HepG2 (cell line): ENCODE data around the gene BABAM2. TPM values are rescaled to one million over a fixed set of nuclear protein-coding genes. Genes with fewer than 3 reads are reported as not detected.

ENCODE experiments used
- ATAC-seq: fragments of 200-7000 bp; cut with Tn5 transposase; 3 replicates; pipeline ENCODE4 v1.9.1; 2020; ENCODE audit warnings: mild to moderate bottlenecking, moderate library complexity
- BruUV-seq: library from RNA; stranded (reverse); fragments of 400-500 nt; replicated peaks from 2 replicates; lab custom pipeline; 2021; lab: Mats Ljungman, UMichigan
- CTCF ChIA-PET: fragments of 300-600 bp; formaldehyde crosslinking; extraction: SDS; loops from one replicate; lab custom pipeline; 2021; ENCODE audit warnings: low total read pairs, inconsistent platforms, low intra/inter-chr PET ratio; lab: Yijun Ruan, JAX
- POLR2A ChIA-PET: fragments of 350-600 bp; sonication (Branson Sonifier 250); formaldehyde crosslinking; loops from one replicate; lab custom pipeline; 2020; ENCODE audit warnings: antibody characterized with exemption, inconsistent platforms; lab: Yijun Ruan, JAX
- DNase-seq: peaks from one replicate; pipeline ENCODE4 v3.0.0-alpha.2; 2015; ENCODE audit warnings: low spot score
- FAIRE-seq: peaks from 3 replicates; lab custom pipeline; 2011; peaks lifted over from hg19 to GRCh38; lab: Jason Lieb, UNC
- H2AFZ ChIP-seq: one replicate; pipeline ENCODE4 v1.6.1; 2011; ENCODE audit warnings: low read length, inconsistent platforms
- H3K27ac ChIP-seq: fragments of 300-600 bp; 3 replicates; pipeline ENCODE4 v1.8.0; 2011; ENCODE audit warnings: mixed run types, mild to moderate bottlenecking, mixed read lengths, low read length, inconsistent platforms; ENCODE audit not compliant: insufficient read depth; ENCODE audit errors: extremely low read length
- H3K27me3 ChIP-seq, 2 experiments: fragments of 200-600 bp in 1 of 2; 2 replicates in 1 of 2; 3 replicates in 1 of 2; pipeline versions ENCODE4 v1.6.0 to v1.8.0; 2011; ENCODE audit warnings: low read length in 2 of 2, mild to moderate bottlenecking in 2 of 2, moderate library complexity in 2 of 2, inconsistent platforms in 1 of 2; ENCODE audit not compliant: insufficient read depth in 2 of 2, control insufficient read depth in 1 of 2
- H3K36me3 ChIP-seq, 2 experiments: fragments of 200-600 bp in 1 of 2; replicated peaks in 1 of 2; 2 replicates in 1 of 2; 3 replicates in 1 of 2; pipeline versions ENCODE4 v1.5.1 to v1.8.0; 2011; ENCODE audit warnings: low read length in 2 of 2, inconsistent platforms in 1 of 2; ENCODE audit not compliant: insufficient read depth in 2 of 2, control insufficient read depth in 1 of 2
- H3K4me1 ChIP-seq: 2 replicates; pipeline ENCODE4 v1.5.1; 2012; ENCODE audit warnings: low read length, inconsistent platforms; ENCODE audit not compliant: insufficient read depth
- H3K4me2 ChIP-seq: 2 replicates; pipeline ENCODE4 v1.6.0; 2011; ENCODE audit warnings: low read depth, low read length, inconsistent platforms
- H3K4me3 ChIP-seq, 3 experiments: fragments of 200-600 bp in 1 of 3; sonication (generic), shearing (Covaris generic) in 1 of 3; replicated peaks in 1 of 3; 2 replicates each; pipeline ENCODE4 v1.5.1; 2011 to 2016; ENCODE audit warnings: low read length in 3 of 3, inconsistent platforms in 2 of 3, low read depth in 2 of 3, mild to moderate bottlenecking in 2 of 3, control low read depth in 1 of 3, mixed read lengths in 1 of 3; ENCODE audit not compliant: insufficient read depth in 1 of 3
- H3K79me2 ChIP-seq: one replicate; pipeline ENCODE4 v1.6.1; 2011; ENCODE audit warnings: low read length, inconsistent platforms; ENCODE audit not compliant: insufficient read depth
- H3K9ac ChIP-seq: 2 replicates; pipeline ENCODE4 v1.6.0; 2011; ENCODE audit warnings: mild to moderate bottlenecking, low read depth, low read length, inconsistent platforms; ENCODE audit not compliant: insufficient read depth
- H3K9me3 ChIP-seq: 2 replicates; pipeline ENCODE4 v1.5.1; 2012; ENCODE audit warnings: mild to moderate bottlenecking, low read length
- H4K20me1 ChIP-seq: 2 replicates; pipeline ENCODE4 v1.6.0; 2011; ENCODE audit warnings: inconsistent platforms, mild to moderate bottlenecking, low read length, moderate library complexity; ENCODE audit not compliant: insufficient read depth
- FOXO1 ChIP-seq: sonication (generic); formaldehyde crosslinking; IDR thresholded peaks from 2 replicates; pipeline ENCODE4 v1.4.0; 2020; ENCODE audit warnings: missing genetic modification reagents
- HNRNPLL ChIP-seq: fragments of 200-400 bp; formaldehyde crosslinking; IDR thresholded peaks from 2 replicates; pipeline ENCODE4 v1.6.1; 2017; ENCODE audit warnings: mild to moderate bottlenecking, low read depth, low read length; ENCODE audit not compliant: poor library complexity, severe bottlenecking
- JDP2 ChIP-seq: sonication (generic); formaldehyde crosslinking; IDR thresholded peaks from 2 replicates; pipeline ENCODE4 v1.8.1; 2022; ENCODE audit warnings: missing genetic modification reagents, borderline replicate concordance
- MTA1 ChIP-seq: sonication (generic); formaldehyde crosslinking; IDR thresholded peaks from 2 replicates; pipeline ENCODE4 v1.4.0; 2020; ENCODE audit warnings: missing genetic modification reagents, mild to moderate bottlenecking, borderline replicate concordance
- NCOA1 ChIP-seq: sonication (generic); formaldehyde crosslinking; IDR thresholded peaks from 2 replicates; pipeline ENCODE4 v1.9.0; 2021; ENCODE audit warnings: missing genetic modification reagents
- SMAD1 ChIP-seq: sonication (generic); formaldehyde crosslinking; IDR thresholded peaks from 2 replicates; pipeline ENCODE4 v1.4.0; 2020; ENCODE audit warnings: missing genetic modification reagents, low read depth, mild to moderate bottlenecking, borderline replicate concordance
- ZBTB38 ChIP-seq: sonication (generic); formaldehyde crosslinking; IDR thresholded peaks from 2 replicates; pipeline ENCODE4 v1.5.1; 2020; ENCODE audit warnings: mild to moderate bottlenecking, missing genetic modification reagents
- ZFP1 ChIP-seq: IDR thresholded peaks from 2 replicates; pipeline ENCODE4 v1.6.1; 2016
- ZNF232 ChIP-seq: sonication (generic); formaldehyde crosslinking; IDR thresholded peaks from 2 replicates; pipeline ENCODE4 v1.4.0; 2020; ENCODE audit warnings: missing genetic modification reagents, borderline replicate concordance
- ZNF296 ChIP-seq: sonication (generic); formaldehyde crosslinking; conservative IDR thresholded peaks from 2 replicates; pipeline ENCODE4 v1.5.0; 2020; ENCODE audit warnings: mild to moderate bottlenecking, missing genetic modification reagents
- ZNF460 ChIP-seq: sonication (generic); formaldehyde crosslinking; IDR thresholded peaks from 2 replicates; pipeline ENCODE4 v1.5.1; 2020; ENCODE audit warnings: missing genetic modification reagents, mild to moderate bottlenecking, borderline replicate concordance
- ZNF883 ChIP-seq: sonication (generic); formaldehyde crosslinking; IDR thresholded peaks from 2 replicates; pipeline ENCODE4 v1.5.1; 2020; ENCODE audit warnings: mild to moderate bottlenecking, missing genetic modification reagents; ENCODE audit errors: not compliant biosample characterization
- ZSCAN31 ChIP-seq: sonication (generic); formaldehyde crosslinking; IDR thresholded peaks from 2 replicates; pipeline ENCODE4 v1.5.0; 2020; ENCODE audit warnings: low read depth, mild to moderate bottlenecking, missing genetic modification reagents
- in situ Hi-C: cut with HindIII; loops from 2 replicates; pipeline ENCODE4 v1.10.0; 2017; ENCODE audit warnings: low pct_unique_long_range_greater_than_20kb; ENCODE audit not compliant: extremely low pct_ligation_motif_present
- intact Hi-C: fragments of 100-400 bp; cut with micrococcal nuclease; formaldehyde crosslinking; loops from one replicate; pipeline ENCODE4 v1.10.0; 2022; ENCODE audit not compliant: unreplicated experiment
- polyA plus RNA-seq, 8 experiments: library from polyadenylated mRNA; depleted of rRNA in 3 of 8; stranded (reverse) in 7 of 8; unstranded in 1 of 8; fragments of >200 nt; fragmentation: Illumina TruSeq in 4 of 8; extraction: Trizol in 4 of 8; gene quantifications; 2 replicates each; pipeline versions ENCODE4 v1.2.1 to v1.2.3, GENCODE V29; 2011 to 2016; ENCODE audit warnings: low read depth in 4 of 8, missing spikeins in 1 of 8, mixed read lengths in 1 of 8; ENCODE audit not compliant: insufficient read depth in 1 of 8
- total RNA-seq, 5 experiments: library from RNA; depleted of rRNA; stranded (reverse); fragments of >200 nt; fragmentation: Illumina TruSeq; extraction: Trizol; gene quantifications; 2 replicates each; pipeline ENCODE4 v1.2.3, GENCODE V29; 2016; ENCODE audit warnings: low read depth in 1 of 5
- TF ChIP-seq, protein P1 (sequence below): sonication (generic); formaldehyde crosslinking; IDR thresholded peaks from 2 replicates; pipeline ENCODE4 v1.4.0; 2020; ENCODE audit warnings: low read depth, mild to moderate bottlenecking, missing genetic modification reagents
- TF ChIP-seq, protein P2 (sequence below): sonication (generic); formaldehyde crosslinking; IDR thresholded peaks from 2 replicates; pipeline ENCODE4 v1.8.0; 2022; ENCODE audit warnings: missing genetic modification reagents, mild to moderate bottlenecking, moderate library complexity, borderline replicate concordance
- TF ChIP-seq, protein P3 (sequence below): IDR thresholded peaks from 2 replicates; pipeline ENCODE4 v1.6.1; 2016; ENCODE audit warnings: low read depth, missing genetic modification reagents, missing compliant biosample characterization
- TF ChIP-seq, protein P4 (sequence below): IDR thresholded peaks from 2 replicates; pipeline ENCODE4 v1.6.1; 2012; ENCODE audit warnings: inconsistent platforms

The BABAM2 gene
- total and polyA plus RNA-seq, 2 of the 13 experiments (the other 11 are each of a cell fraction or from before 2014, with no cell fraction given), result 24.9 to 28.0 TPM

DNA sequence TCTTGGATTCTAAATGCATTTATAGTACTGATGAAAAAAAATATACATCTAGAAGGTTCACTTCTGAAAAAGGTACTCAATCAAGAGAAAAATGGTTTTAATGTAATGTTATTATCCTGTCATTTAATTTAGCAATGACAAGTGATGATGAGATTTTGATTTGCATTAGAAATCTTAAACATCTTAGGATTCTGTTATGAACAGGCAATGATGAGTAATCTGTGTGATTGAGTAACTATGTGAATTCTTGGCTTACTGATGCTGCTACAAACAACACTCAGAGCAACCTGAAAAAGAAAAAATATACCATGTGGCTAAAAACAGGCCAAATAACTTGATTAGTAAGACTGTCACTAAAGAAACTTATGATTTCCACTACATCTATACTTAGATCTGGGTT, 30.4 kb upstream of the BABAM2 start:
- Histone ChIP-seq H3K4me2 (no peak overlapping the region), H2AFZ (no peak overlapping the region), H3K36me3 (no peaks in the 10 kb centered on the region), H3K9ac (no peak overlapping the region), H3K79me2 (no peaks in the 10 kb centered on the region), H3K9me3 (no peaks in the 10 kb centered on the region), H4K20me1 (no peaks in the 10 kb centered on the region), H3K4me1 (peaks cover 9% of the 10 kb centered on the region), H3K4me3 (no peak overlapping the region), H3K27me3 (no peaks in the 10 kb centered on the region), H3K27ac (no peak overlapping the region)
- FAIRE-seq (no peak), DNase-seq (no peak), ATAC-seq (no peak)
- in situ Hi-C loops, result no loop called here
- BruUV-seq, result no TSS peak
- intact Hi-C loops, result no loop called here
- CTCF ChIA-PET, result no interaction called here
- POLR2A ChIA-PET, result no interaction called here
- TF ChIP-seq ZNF883 (CRISPR knock-in tag) (no peak), JDP2 (CRISPR knock-in tag) (no peak), MTA1 (CRISPR knock-in tag) (no peak), ZFP1 (CRISPR knock-in tag) (no peak), FOXO1 (no peak), ZBTB38 (CRISPR knock-in tag) (no peak), ZNF460 (CRISPR knock-in tag) (no peak), ZSCAN31 (CRISPR knock-in tag) (no peak), HNRNPLL (no peak), NCOA1 (no peak), SMAD1 (CRISPR knock-in tag) (no peak), ZNF232 (no peak), ZNF296 (CRISPR knock-in tag) (no peak)
- TF ChIP-seq, protein P1, sequence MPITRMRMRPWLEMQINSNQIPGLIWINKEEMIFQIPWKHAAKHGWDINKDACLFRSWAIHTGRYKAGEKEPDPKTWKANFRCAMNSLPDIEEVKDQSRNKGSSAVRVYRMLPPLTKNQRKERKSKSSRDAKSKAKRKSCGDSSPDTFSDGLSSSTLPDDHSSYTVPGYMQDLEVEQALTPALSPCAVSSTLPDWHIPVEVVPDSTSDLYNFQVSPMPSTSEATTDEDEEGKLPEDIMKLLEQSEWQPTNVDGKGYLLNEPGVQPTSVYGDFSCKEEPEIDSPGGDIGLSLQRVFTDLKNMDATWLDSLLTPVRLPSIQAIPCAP (CRISPR knock-in tag), result no peak
- TF ChIP-seq, protein P2, sequence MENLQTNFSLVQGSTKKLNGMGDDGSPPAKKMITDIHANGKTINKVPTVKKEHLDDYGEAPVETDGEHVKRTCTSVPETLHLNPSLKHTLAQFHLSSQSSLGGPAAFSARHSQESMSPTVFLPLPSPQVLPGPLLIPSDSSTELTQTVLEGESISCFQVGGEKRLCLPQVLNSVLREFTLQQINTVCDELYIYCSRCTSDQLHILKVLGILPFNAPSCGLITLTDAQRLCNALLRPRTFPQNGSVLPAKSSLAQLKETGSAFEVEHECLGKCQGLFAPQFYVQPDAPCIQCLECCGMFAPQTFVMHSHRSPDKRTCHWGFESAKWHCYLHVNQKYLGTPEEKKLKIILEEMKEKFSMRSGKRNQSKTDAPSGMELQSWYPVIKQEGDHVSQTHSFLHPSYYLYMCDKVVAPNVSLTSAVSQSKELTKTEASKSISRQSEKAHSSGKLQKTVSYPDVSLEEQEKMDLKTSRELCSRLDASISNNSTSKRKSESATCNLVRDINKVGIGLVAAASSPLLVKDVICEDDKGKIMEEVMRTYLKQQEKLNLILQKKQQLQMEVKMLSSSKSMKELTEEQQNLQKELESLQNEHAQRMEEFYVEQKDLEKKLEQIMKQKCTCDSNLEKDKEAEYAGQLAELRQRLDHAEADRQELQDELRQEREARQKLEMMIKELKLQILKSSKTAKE, result no peak
- TF ChIP-seq, protein P3, sequence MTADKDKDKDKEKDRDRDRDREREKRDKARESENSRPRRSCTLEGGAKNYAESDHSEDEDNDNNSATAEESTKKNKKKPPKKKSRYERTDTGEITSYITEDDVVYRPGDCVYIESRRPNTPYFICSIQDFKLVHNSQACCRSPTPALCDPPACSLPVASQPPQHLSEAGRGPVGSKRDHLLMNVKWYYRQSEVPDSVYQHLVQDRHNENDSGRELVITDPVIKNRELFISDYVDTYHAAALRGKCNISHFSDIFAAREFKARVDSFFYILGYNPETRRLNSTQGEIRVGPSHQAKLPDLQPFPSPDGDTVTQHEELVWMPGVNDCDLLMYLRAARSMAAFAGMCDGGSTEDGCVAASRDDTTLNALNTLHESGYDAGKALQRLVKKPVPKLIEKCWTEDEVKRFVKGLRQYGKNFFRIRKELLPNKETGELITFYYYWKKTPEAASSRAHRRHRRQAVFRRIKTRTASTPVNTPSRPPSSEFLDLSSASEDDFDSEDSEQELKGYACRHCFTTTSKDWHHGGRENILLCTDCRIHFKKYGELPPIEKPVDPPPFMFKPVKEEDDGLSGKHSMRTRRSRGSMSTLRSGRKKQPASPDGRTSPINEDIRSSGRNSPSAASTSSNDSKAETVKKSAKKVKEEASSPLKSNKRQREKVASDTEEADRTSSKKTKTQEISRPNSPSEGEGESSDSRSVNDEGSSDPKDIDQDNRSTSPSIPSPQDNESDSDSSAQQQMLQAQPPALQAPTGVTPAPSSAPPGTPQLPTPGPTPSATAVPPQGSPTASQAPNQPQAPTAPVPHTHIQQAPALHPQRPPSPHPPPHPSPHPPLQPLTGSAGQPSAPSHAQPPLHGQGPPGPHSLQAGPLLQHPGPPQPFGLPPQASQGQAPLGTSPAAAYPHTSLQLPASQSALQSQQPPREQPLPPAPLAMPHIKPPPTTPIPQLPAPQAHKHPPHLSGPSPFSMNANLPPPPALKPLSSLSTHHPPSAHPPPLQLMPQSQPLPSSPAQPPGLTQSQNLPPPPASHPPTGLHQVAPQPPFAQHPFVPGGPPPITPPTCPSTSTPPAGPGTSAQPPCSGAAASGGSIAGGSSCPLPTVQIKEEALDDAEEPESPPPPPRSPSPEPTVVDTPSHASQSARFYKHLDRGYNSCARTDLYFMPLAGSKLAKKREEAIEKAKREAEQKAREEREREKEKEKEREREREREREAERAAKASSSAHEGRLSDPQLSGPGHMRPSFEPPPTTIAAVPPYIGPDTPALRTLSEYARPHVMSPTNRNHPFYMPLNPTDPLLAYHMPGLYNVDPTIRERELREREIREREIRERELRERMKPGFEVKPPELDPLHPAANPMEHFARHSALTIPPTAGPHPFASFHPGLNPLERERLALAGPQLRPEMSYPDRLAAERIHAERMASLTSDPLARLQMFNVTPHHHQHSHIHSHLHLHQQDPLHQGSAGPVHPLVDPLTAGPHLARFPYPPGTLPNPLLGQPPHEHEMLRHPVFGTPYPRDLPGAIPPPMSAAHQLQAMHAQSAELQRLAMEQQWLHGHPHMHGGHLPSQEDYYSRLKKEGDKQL (CRISPR knock-in tag), result no peak
- TF ChIP-seq, protein P4, sequence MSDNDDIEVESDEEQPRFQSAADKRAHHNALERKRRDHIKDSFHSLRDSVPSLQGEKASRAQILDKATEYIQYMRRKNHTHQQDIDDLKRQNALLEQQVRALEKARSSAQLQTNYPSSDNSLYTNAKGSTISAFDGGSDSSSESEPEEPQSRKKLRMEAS, result no peak
